BE2C (cell line): ENCODE measurements around the gene TAS2R31.

Source experiments
- DNase-seq: peaks from one replicate; pipeline ENCODE4 v3.0.0-alpha.2; 2020
- H3K27me3 ChIP-seq: fragments of 250-450 bp; sonication (Bioruptor Pico); 2 replicates; pipeline ENCODE4 v1.5.1; 2020; ENCODE audit warnings: mild to moderate bottlenecking
- H3K36me3 ChIP-seq: fragments of 250-450 bp; sonication (Bioruptor Pico); 2 replicates; pipeline ENCODE4 v1.5.1; 2020; ENCODE audit warnings: mild to moderate bottlenecking
- H3K4me1 ChIP-seq: fragments of 250-450 bp; sonication (Bioruptor Pico); 2 replicates; pipeline ENCODE4 v1.5.1; 2020
- H3K4me3 ChIP-seq: 2 replicates; pipeline ENCODE4 v1.5.1; 2011; ENCODE audit warnings: low read depth, low read length
- H3K9me3 ChIP-seq: fragments of 250-450 bp; sonication (Bioruptor Pico); 2 replicates; pipeline ENCODE4 v1.5.1; 2020
- CTCF ChIP-seq: IDR thresholded peaks from 2 replicates; pipeline ENCODE4 v1.5.1; 2012; ENCODE audit warnings: mild to moderate bottlenecking, low read depth, low read length

The TAS2R31 gene

GRCh38 chr12:11015775-11016430, 15.3 kb downstream of the TAS2R31 start:
- Histone ChIP-seq H3K4me1 (no peaks in the 10 kb centered on the region), H3K36me3 (peaks cover 2% of the 10 kb centered on the region; the same call in 1 of the 2 replicates), H3K27me3 (no peaks in the 10 kb centered on the region), H3K9me3 (no peaks in the 10 kb centered on the region), H3K4me3 (no peak overlapping the region)
- DNase-seq: no peak
- TF ChIP-seq CTCF: no peak

- Histone ChIP-seq H3K4me1 (no peaks in the 10 kb centered on the region), H3K9me3 (no peaks in the 10 kb centered on the region), H3K27me3 (no peaks in the 10 kb centered on the region), H3K4me3 (no peak overlapping the region), H3K36me3 (peaks cover 2% of the 10 kb centered on the region; the same call in 1 of the 2 replicates)
- TF ChIP-seq CTCF: no peak
- no peak for DNase-seq
These were observed 17.0 kb downstream of the TAS2R31 start for GRCh38 chr12:11014234-11014633.

DNA sequence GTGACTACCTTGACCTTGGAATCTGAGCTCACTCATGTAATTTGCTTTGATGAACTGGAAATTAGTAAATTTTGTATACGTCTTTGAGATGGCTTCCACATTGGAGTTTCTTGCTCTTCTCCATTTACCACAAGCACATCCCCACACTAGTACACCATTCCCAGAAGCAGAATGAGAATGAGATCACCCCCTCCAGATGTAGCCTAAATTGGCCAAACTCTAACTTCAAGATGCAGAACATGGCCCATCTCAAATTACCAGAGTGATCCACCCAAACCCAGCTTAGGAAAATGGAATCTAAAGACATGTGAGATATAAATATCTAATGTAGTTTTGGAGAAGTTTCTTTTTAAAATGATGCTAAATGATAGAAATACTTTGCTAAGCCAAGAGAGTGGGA, 23.6 kb downstream of the TAS2R31 start:
- no peaks in the 10 kb centered on the region for H3K9me3 ChIP-seq
- H3K36me3 ChIP-seq: no peaks in the 10 kb centered on the region
- DNase-seq: no peak
- no peak overlapping the region for H3K4me3 ChIP-seq
- no peak for TF ChIP-seq CTCF
- no peaks in the 10 kb centered on the region for H3K27me3 ChIP-seq
- no peaks in the 10 kb centered on the region for H3K4me1 ChIP-seq

DNA sequence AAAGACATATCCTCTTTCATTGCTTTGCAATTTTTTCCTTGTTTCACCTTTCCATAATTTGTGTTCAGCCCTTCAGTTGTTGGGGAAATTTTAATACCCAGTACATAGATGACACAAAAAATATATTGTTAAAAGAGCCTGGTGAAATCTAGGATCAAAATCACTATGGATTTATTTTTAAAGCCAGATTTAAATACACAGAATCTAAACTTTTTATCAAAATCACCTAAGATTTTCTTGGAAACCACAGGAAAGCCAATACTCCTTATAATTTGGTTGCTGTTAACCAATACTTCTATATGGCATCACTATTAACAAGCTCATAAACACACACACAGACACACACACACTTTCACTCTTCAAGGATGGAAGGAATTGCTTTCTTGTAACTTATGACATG, 33.0 kb downstream of the TAS2R31 start, which contains the start of gene TAS2R20:
Gene TAS2R20, minus strand, starts transcription at position 101 of the 400 bp plus-strand sequence. CDS start 429 bp downstream, outside the sequence.
- TF ChIP-seq CTCF: no peak
- H3K36me3 ChIP-seq: no peaks in the 10 kb centered on the region
- H3K27me3 ChIP-seq: no peaks in the 10 kb centered on the region
- H3K4me3 ChIP-seq: no peak within 1 kb of the TSS
- H3K9me3 ChIP-seq: no peaks in the 10 kb centered on the region
- no peaks in the 10 kb centered on the region for H3K4me1 ChIP-seq
- no peak for DNase-seq

DNA sequence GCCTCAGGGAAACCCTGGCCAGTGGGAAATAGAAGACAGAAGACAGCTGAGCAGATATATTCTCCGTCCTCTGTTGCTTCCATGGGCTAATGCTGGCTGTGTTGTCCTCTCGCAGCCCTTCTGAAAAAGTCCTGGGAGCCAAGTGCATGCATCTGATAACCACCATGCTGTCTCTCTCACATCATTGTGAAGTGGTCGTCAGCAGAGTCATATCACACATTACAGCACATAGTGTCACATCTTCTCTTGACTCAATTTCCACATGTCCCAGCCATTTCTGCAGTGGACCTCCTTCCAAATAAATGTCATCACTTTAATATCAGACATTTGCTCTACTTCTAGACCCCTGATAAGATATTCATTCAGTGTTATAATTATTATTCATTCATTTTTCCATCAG, 36.9 kb downstream of the TAS2R31 start:
- H3K9me3 ChIP-seq: no peaks in the 10 kb centered on the region
- H3K36me3 ChIP-seq: no peaks in the 10 kb centered on the region
- H3K4me1 ChIP-seq: no peaks in the 10 kb centered on the region; the same call in 1 of the 2 replicates
- no peak for TF ChIP-seq CTCF
- H3K4me3 ChIP-seq: no peak overlapping the region
- no peak for DNase-seq
- no peaks in the 10 kb centered on the region for H3K27me3 ChIP-seq

- no peaks in the 10 kb centered on the region for H3K27me3 ChIP-seq
- no peaks in the 10 kb centered on the region; the same call in 1 of the 2 replicates for H3K4me1 ChIP-seq
- H3K9me3 ChIP-seq: no peaks in the 10 kb centered on the region
- H3K4me3 ChIP-seq: no peak overlapping the region
- TF ChIP-seq CTCF: no peak
- H3K36me3 ChIP-seq: no peaks in the 10 kb centered on the region
- DNase-seq: no peak
These were observed 42.1 kb downstream of the TAS2R31 start for GRCh38 chr12:10989107-10989506.
